T-helper 2 cell treated with Interferon-gamma antibody and Interleukin-4, amounts not matched to agents 5 μg/mL and 100 μg/mL, for 36 hours (primary cell): ENCODE measurements around the gene CIC.

Experiments used
- DNase-seq: peaks from one replicate; pipeline ENCODE4 v3.0.0; 2021; ENCODE audit warnings: low spot score
- H3K27ac Mint-ChIP-seq: one replicate; pipeline ENCODE4 v1.8.0; 2021; ENCODE audit warnings: mild to moderate bottlenecking, mixed read lengths
- H3K27me3 Mint-ChIP-seq: one replicate; pipeline ENCODE4 v1.8.0; 2021; ENCODE audit warnings: low read depth, mixed read lengths
- H3K36me3 Mint-ChIP-seq: one replicate; pipeline ENCODE4 v1.8.0; 2021; ENCODE audit warnings: low read depth, mixed read lengths
- H3K4me1 Mint-ChIP-seq: one replicate; pipeline ENCODE4 v1.8.0; 2021; ENCODE audit warnings: low read depth, mixed read lengths
- H3K4me3 Mint-ChIP-seq: one replicate; pipeline ENCODE4 v1.8.0; 2022; ENCODE audit warnings: mild to moderate bottlenecking, moderate library complexity, mixed read lengths
- H3K9me3 Mint-ChIP-seq: one replicate; pipeline ENCODE4 v1.8.0; 2021; ENCODE audit warnings: mixed read lengths

The CIC gene

GRCh38 chr19:42301646-42302203 lies 32.7 kb downstream of the CIC start, which contains the start of gene PRR19:
TSS of gene PRR19 (plus strand) at chr19:42302132. CDS start at chr19:42309585, 7,453 bp downstream.
- Mint-ChIP-seq H3K36me3 (peaks cover 6% of the 10 kb centered on the region), H3K9me3 (no peaks in the 10 kb centered on the region), H3K4me1 (peaks cover 17% of the 10 kb centered on the region), H3K27ac (peak within 1 kb of the TSS; percentile 92), H3K4me3 (peak within 1 kb of the TSS; percentile 91), H3K27me3 (no peaks in the 10 kb centered on the region)
- DNase-seq, result no peak

- DNase-seq, result no peak
- H3K4me1 Mint-ChIP-seq, result peaks cover 17% of the 10 kb centered on the region
- peaks cover 4% of the 10 kb centered on the region for H3K36me3 Mint-ChIP-seq
- H3K27ac Mint-ChIP-seq, result peak overlapping the region; percentile 92
- no peaks in the 10 kb centered on the region for H3K27me3 Mint-ChIP-seq
- no peaks in the 10 kb centered on the region for H3K9me3 Mint-ChIP-seq
- peak overlapping the region; percentile 91 for H3K4me3 Mint-ChIP-seq
These were observed 34.0 kb downstream of the CIC start for GRCh38 chr19:42303101-42303464.

- no peak for DNase-seq
- no peak overlapping the region for H3K27ac Mint-ChIP-seq
- no peaks in the 10 kb centered on the region for H3K9me3 Mint-ChIP-seq
- peaks cover 17% of the 10 kb centered on the region for H3K4me1 Mint-ChIP-seq
- peaks cover 4% of the 10 kb centered on the region for H3K36me3 Mint-ChIP-seq
- no peaks in the 10 kb centered on the region for H3K27me3 Mint-ChIP-seq
- peak overlapping the region; percentile 91 for H3K4me3 Mint-ChIP-seq
These were observed 34.8 kb downstream of the CIC start for GRCh38 chr19:42303876-42304275.

- no peak overlapping the region for H3K27ac Mint-ChIP-seq
- H3K4me3 Mint-ChIP-seq, result no peak overlapping the region
- H3K27me3 Mint-ChIP-seq, result peaks cover 11% of the 10 kb centered on the region
These were observed 37.6 kb downstream of the CIC start for GRCh38 chr19:42306646-42307045.

GRCh38 chr19:42309686-42310085 lies 40.6 kb downstream of the CIC start:
- Mint-ChIP-seq H3K9me3 (no peaks in the 10 kb centered on the region), H3K27me3 (peaks cover 35% of the 10 kb centered on the region), H3K4me1 (peaks cover 12% of the 10 kb centered on the region), H3K36me3 (no peaks in the 10 kb centered on the region), H3K4me3 (no peak overlapping the region), H3K27ac (no peak overlapping the region)
- DNase-seq, result no peak

More at GRCh38 chr19:42306646-42307045, 37.6 kb downstream of the CIC start:
- Mint-ChIP-seq H3K4me1 (peaks cover 13% of the 10 kb centered on the region), H3K36me3 (no peaks in the 10 kb centered on the region), H3K9me3 (no peaks in the 10 kb centered on the region)
- DNase-seq, result no peak

GRCh38 chr19:42311657-42312056 lies 42.6 kb downstream of the CIC start:
- Mint-ChIP-seq H3K9me3 (no peaks in the 10 kb centered on the region), H3K36me3 (no peaks in the 10 kb centered on the region), H3K4me1 (peaks cover 12% of the 10 kb centered on the region), H3K4me3 (no peak overlapping the region), H3K27me3 (peaks cover 40% of the 10 kb centered on the region), H3K27ac (no peak overlapping the region)
- DNase-seq, result no peak

- peaks cover 44% of the 10 kb centered on the region for H3K27me3 Mint-ChIP-seq
- no peak overlapping the region for H3K27ac Mint-ChIP-seq
- no peak for DNase-seq
- H3K4me3 Mint-ChIP-seq, result peak overlapping the region; percentile 70
- peaks cover 18% of the 10 kb centered on the region for H3K4me1 Mint-ChIP-seq
- no peaks in the 10 kb centered on the region for H3K36me3 Mint-ChIP-seq
- H3K9me3 Mint-ChIP-seq, result no peaks in the 10 kb centered on the region
These were observed 43.3 kb downstream of the CIC start for GRCh38 chr19:42312370-42312769.

GRCh38 chr19:42313096-42313839 lies 44.2 kb downstream of the CIC start, which contains the start of gene TMEM145:
TSS of gene TMEM145 (plus strand) at chr19:42313309. CDS start at chr19:42313377, 68 bp downstream.
- H3K27ac Mint-ChIP-seq, result no peak within 1 kb of the TSS
- H3K27me3 Mint-ChIP-seq, result peaks cover 44% of the 10 kb centered on the region
- peak; percentile 51 for DNase-seq
- peaks cover 18% of the 10 kb centered on the region for H3K4me1 Mint-ChIP-seq
- H3K36me3 Mint-ChIP-seq, result no peaks in the 10 kb centered on the region
- H3K4me3 Mint-ChIP-seq, result peak within 1 kb of the TSS; percentile 70
- H3K9me3 Mint-ChIP-seq, result no peaks in the 10 kb centered on the region

- H3K4me1 Mint-ChIP-seq, result peaks cover 18% of the 10 kb centered on the region
- H3K36me3 Mint-ChIP-seq, result no peaks in the 10 kb centered on the region
- H3K4me3 Mint-ChIP-seq, result peak overlapping the region; percentile 42
- no peak overlapping the region for H3K27ac Mint-ChIP-seq
- peaks cover 44% of the 10 kb centered on the region for H3K27me3 Mint-ChIP-seq
- H3K9me3 Mint-ChIP-seq, result no peaks in the 10 kb centered on the region
- no peak for DNase-seq
These were observed 45.0 kb downstream of the CIC start for GRCh38 chr19:42313840-42314755.

GRCh38 chr19:42315024-42315423 lies 46.0 kb downstream of the CIC start:
- DNase-seq, result no peak
- H3K27ac Mint-ChIP-seq, result no peak overlapping the region
- H3K4me3 Mint-ChIP-seq, result no peak overlapping the region
- no peaks in the 10 kb centered on the region for H3K36me3 Mint-ChIP-seq
- H3K27me3 Mint-ChIP-seq, result peaks cover 45% of the 10 kb centered on the region
- H3K9me3 Mint-ChIP-seq, result no peaks in the 10 kb centered on the region
- peaks cover 18% of the 10 kb centered on the region for H3K4me1 Mint-ChIP-seq

GRCh38 chr19:42316223-42317211 lies 47.5 kb downstream of the CIC start:
- H3K36me3 Mint-ChIP-seq, result no peaks in the 10 kb centered on the region
- H3K27me3 Mint-ChIP-seq, result peaks cover 37% of the 10 kb centered on the region
- peak overlapping the region; percentile 24 for H3K27ac Mint-ChIP-seq
- peak overlapping the region; percentile 32 for H3K4me3 Mint-ChIP-seq
- DNase-seq, result no peak
- no peaks in the 10 kb centered on the region for H3K9me3 Mint-ChIP-seq
- H3K4me1 Mint-ChIP-seq, result peaks cover 18% of the 10 kb centered on the region

- Mint-ChIP-seq H3K4me3 (no peak overlapping the region), H3K9me3 (no peaks in the 10 kb centered on the region), H3K27me3 (peaks cover 37% of the 10 kb centered on the region), H3K4me1 (peaks cover 14% of the 10 kb centered on the region), H3K27ac (no peak overlapping the region), H3K36me3 (no peaks in the 10 kb centered on the region)
- no peak for DNase-seq
These were observed 48.5 kb downstream of the CIC start for GRCh38 chr19:42317535-42317934.

- H3K4me3 Mint-ChIP-seq, result no peak overlapping the region
- DNase-seq, result no peak
- peaks cover 28% of the 10 kb centered on the region for H3K27me3 Mint-ChIP-seq
- no peaks in the 10 kb centered on the region for H3K9me3 Mint-ChIP-seq
- H3K27ac Mint-ChIP-seq, result no peak overlapping the region
- peaks cover 14% of the 10 kb centered on the region for H3K4me1 Mint-ChIP-seq
- H3K36me3 Mint-ChIP-seq, result no peaks in the 10 kb centered on the region
These were observed 53.3 kb downstream of the CIC start for GRCh38 chr19:42322305-42322704.
